NCI-H2196 treated with DMSO at 0.1 percent for 48 hours (cell line): ENCODE data around the gene DESI2.
A peak's percentile ranks its signal among the peaks of the same experiment; 100 is the strongest.

Source experiments
- DNase-seq: peaks from one replicate; lab custom pipeline; 2025; ENCODE audit not compliant: unreplicated experiment; lab: John Stamatoyannopoulos, UW

The DESI2 gene

DNA sequence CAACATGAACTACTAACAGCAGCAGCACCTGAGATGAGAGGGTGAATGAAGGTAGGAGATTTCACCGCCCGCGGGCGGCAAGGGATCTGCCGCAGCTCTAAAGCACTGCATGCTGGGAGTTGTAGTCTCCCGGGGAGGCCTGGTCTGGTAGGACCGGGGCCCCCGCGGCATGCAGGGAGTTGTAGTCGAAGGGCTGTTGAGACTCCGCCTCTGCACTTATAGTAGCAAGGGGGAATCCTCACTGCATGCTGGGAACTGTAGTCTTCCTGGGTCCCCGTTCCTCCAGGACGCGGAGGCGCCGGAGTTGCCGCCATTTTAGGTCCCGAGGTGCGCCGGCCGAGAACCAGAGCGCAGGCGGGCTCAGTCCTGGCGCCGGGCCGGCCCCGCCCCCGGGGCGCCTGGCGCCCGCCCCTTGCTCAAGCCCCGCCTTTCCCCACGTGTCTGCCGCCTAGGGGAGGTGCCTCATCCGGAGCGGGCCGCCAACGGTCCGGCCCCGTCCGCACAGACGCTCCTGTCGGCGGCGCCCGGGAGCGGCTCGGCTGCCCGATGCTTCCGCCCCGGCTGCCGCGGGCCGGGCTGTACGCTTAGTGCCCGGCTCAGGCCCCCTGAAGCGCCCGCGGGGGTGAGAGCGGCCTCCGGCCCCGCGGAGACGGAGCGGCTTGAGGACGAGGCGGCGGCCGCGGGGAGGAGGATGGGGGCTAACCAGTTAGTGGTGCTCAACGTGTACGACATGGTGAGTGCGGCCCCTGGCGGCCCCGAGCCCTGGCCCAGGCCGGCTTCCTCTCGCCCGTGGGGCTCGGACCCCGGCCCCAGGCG lies at the start of gene DESI2:
Gene DESI2 (plus strand): TSS at position 504 of the 816 bp plus-strand sequence. CDS start 188 bp downstream, at position 692.
- peak; percentile 95 for DNase-seq

DNA sequence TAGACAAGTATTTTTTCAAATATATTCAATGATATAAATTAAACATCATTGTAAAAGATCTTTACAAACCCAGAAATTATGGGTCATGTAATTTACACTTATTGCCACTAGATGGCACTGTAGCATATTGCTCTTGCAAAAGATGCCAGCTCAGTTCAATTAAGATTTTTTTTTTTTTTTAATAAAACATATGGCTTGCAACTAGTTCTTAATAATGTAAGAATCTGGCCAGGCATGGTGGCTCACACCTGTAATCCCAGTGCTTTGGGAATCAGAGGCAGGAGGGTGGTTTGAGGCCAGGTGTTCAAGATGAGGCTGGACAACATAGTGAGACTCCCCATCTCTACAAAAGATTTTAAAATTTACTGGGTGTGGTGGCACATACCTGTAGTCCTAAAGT lies 49.4 kb upstream of the DESI2 start:
- no peak for DNase-seq

GRCh38 chr1:244605835-244606370 lies 47.0 kb upstream of the DESI2 start:
- DNase-seq = no peak

- DNase-seq = no peak
Observed at GRCh38 chr1:244614113-244614836, 38.7 kb upstream of the DESI2 start.

DNA sequence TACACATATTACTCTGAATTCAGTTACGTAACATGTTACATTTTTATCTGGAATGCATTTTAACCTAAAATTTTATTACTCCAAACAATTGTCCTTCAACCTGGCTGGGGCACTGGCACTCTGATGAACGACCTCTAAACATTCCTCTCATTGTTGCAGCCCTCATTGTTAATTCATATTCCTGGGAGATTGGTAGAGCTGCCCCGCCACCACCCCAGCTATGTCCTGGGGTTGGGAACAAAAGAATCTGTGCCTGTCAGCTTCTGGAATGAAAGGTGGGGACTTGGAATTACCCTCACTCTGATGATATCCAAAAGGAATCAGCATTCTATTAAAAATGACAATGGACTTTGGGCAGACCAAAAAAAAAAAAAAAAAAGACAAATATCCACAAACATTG lies 38.0 kb upstream of the DESI2 start:
- no peak for DNase-seq

GRCh38 chr1:244615301-244615700 lies 37.6 kb upstream of the DESI2 start:
- no peak for DNase-seq

- DNase-seq = no peak
Observed at GRCh38 chr1:244626709-244627108, 26.2 kb upstream of the DESI2 start.

- DNase-seq = no peak
Observed at GRCh38 chr1:244628789-244629188, 24.1 kb upstream of the DESI2 start.

DNA sequence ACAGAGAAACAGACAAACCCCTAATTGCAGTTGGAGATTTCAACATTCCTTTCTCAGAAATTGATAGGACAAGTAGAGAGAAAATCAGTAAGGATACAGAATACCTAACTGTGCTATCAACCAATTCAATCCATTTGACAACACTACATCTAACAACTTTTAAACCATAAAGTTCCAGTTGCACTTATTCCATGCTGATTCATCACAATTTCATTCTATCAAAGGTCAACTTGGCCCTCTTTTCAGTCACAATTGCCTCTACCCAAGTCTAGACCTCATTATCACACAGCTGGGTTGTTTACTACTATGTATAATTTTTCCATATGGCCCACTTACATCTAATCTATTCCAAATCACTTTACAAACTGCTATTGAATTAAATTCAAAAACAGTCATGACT lies 19.8 kb upstream of the DESI2 start:
- no peak for DNase-seq

DNA sequence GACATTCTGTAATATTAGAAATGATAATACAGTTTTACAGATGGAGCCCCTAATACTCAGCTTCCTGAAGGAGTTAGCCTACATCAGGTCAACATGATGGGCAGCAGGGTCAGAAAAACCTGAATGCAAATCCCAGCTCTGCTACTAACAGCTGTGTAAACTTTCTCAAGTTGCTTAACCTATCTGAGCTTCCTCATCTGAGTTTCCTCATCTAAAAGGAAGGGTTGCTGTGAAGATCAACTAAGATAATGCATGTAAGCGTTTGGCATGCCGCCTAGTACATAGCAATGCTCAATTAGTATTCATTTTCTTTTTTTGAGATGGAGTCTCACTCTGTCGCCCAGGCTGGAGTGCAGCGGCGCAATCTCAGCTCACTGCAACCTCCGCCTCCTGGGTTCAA lies 18.4 kb upstream of the DESI2 start:
- no peak for DNase-seq

DNA sequence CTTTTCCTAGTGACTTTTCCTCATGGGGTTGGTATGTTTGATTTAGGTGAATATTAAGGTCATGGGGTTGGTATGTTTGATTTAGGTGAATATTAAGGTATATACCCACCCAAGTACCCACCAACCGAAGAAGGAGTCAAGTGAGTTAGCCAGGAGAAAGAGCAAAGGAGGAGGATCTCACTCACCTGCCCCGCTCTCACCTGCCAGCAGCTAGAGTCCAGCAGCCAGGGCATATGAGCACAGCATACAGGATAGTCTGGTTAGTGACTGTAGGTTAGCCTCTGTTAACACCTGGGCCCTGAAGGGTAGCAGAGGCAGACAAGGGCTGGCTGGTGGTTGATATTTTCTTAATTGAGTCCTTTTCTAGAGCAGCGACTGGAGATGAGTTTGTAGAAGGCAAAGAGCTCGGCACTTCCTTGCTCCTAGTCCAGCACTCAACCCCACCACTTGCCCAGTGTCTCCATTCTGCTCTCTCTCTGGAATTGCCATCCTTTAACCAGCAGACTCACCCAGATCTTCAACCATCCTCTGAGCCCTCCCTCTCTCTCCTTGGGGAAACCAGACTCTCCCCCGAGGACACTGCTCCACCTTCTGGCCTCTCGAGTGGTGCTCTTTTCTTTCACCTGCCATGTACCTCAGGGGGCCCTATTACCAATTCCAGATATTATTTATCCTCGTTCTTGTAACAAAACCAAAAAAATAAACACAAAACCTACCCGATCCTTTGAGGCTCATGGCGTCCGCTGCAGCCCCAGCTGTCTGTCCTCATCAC lies 16.3 kb upstream of the DESI2 start:
- DNase-seq = no peak

GRCh38 chr1:244639561-244639960 lies 13.4 kb upstream of the DESI2 start:
- no peak for DNase-seq

- DNase-seq = no peak
Observed at GRCh38 chr1:244640917-244641316, 12.0 kb upstream of the DESI2 start.

- no peak for DNase-seq
Observed at GRCh38 chr1:244642526-244642925, 10.4 kb upstream of the DESI2 start.

- DNase-seq = no peak
Observed at GRCh38 chr1:244642988-244643387, 9.9 kb upstream of the DESI2 start.

DNA sequence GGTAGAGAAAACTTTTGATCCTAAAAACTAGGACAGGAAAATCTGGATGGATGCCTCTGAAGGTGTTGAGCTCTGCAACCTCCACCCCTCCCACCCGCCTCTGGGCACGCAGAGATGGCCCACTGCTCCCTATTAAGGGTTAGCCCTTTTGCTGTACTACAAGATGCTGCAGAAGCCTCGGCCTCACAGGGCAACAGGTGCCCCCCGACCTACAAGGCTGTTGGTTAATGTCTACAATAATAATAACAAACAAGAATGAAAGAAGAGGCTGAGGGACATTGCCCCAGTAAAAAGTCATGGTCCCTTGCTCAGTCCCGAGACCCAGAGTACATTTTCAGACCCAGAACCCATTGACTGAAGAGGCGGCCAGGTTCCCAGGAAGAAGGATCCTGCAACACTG lies 7.5 kb upstream of the DESI2 start:
- no peak for DNase-seq

DNA sequence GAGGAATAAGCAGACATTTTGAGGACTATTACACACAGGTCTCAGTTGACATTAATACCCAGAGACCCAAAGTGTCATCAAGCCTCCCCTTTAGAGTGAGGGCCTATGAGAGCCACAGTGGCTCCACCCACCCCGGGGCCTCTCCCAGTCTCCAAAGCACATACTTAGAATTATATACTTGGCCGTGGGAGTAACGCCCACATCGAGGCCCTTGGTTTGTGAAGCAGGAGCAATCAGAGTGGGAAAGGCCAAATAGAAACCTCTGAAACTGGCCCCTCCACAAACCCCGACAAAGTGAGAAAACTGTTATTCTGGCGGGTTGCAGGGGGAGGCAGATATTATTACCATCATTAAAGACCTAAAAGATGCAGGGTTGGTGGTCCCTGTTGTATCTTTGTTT lies 7.0 kb upstream of the DESI2 start:
- no peak for DNase-seq

DNA sequence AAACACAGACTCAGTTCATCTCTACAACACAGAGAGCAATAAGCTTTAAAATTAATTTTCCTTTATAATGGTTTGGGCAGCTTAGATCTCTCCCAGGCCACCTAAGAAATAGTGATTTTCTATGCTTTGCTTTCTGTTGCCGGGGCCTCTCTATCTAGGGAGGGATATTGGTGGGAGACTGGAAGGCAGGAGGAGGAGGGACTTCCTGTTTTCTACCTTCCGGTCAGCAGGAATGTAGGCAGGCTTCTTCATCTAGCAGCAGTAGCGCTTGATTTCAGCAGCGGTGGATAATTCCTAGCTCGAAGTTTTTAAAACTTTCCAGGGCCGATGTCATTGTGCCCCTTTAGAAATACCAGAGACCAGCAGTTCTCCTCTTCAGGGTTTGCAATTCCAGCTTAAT lies 5.1 kb upstream of the DESI2 start:
- DNase-seq = no peak

GRCh38 chr1:244651956-244652622 lies 837 bp upstream of the DESI2 start:
- no peak for DNase-seq

DNA sequence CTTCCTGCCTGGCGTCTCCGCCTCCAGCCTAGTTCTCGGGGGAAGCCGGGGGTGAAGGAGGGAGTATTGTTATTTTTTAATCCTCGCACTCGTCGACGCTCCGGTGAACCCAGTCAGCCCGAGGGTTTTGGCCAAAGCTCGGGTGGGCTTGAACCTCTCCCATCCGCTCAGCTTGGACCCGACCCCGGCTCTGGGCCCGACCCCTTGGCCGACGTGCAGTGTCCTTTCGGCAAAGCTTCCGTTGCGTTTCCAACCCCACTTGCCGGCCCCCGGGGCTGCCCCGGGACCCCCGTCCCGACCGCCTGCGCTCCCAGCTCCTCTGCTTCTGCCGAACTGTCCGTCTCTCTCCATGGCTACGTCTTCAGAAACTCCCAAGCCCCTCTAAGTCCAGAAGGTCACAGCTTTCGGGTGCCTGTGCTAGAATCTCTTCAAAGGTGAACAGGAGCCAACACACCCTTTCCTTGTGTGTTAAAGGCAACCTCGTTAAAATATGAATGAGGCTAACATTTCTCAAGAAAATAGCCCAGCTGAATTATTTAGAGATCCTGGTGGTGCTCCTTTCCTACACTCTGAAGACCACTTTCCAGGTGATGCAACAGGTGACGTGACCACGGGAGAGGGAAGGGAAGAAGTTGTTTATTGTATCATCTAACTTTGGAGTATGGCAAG lies 647 bp downstream of the DESI2 start:
- no peak for DNase-seq
